ENCODE measurements around the gene CACNA2D3. TPM values are rescaled to one million over a fixed set of nuclear protein-coding genes. Genes with fewer than 3 reads are reported as not detected.

CACNA2D3 gene
- total RNA-seq, 1 donor from 2014 or later, result 0.29 TPM

GRCh38 chr3:54547051-54547450, 424.7 kb downstream of the CACNA2D3 start:
- Mint-ChIP-seq H3K4me1 (ENCODE audit: low read depth) (peaks cover 2% of the 10 kb centered on the region), H3K4me3 (ENCODE audit: low read depth) (no peak overlapping the region), H3K27ac (no peak overlapping the region), H3K9me3 (ENCODE audit: low read depth) (no peaks in the 10 kb centered on the region), H3K27me3 (peaks cover 14% of the 10 kb centered on the region), H3K36me3 (ENCODE audit: insufficient read depth) (no peaks in the 10 kb centered on the region)
- TF ChIP-seq, protein P1, sequence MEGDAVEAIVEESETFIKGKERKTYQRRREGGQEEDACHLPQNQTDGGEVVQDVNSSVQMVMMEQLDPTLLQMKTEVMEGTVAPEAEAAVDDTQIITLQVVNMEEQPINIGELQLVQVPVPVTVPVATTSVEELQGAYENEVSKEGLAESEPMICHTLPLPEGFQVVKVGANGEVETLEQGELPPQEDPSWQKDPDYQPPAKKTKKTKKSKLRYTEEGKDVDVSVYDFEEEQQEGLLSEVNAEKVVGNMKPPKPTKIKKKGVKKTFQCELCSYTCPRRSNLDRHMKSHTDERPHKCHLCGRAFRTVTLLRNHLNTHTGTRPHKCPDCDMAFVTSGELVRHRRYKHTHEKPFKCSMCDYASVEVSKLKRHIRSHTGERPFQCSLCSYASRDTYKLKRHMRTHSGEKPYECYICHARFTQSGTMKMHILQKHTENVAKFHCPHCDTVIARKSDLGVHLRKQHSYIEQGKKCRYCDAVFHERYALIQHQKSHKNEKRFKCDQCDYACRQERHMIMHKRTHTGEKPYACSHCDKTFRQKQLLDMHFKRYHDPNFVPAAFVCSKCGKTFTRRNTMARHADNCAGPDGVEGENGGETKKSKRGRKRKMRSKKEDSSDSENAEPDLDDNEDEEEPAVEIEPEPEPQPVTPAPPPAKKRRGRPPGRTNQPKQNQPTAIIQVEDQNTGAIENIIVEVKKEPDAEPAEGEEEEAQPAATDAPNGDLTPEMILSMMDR (IDR thresholded peaks at IDR 0.05; ENCODE audit: unreplicated experiment), result no peak
- no peak for DNase-seq (ENCODE audit: low spot score, unreplicated experiment)

GRCh38 chr3:54547846-54548245, 425.5 kb downstream of the CACNA2D3 start:
- H3K9me3 Mint-ChIP-seq (ENCODE audit: low read depth), result no peaks in the 10 kb centered on the region
- H3K36me3 Mint-ChIP-seq (ENCODE audit: insufficient read depth), result no peaks in the 10 kb centered on the region
- TF ChIP-seq, protein P1 (IDR thresholded peaks at IDR 0.05; ENCODE audit: unreplicated experiment), result no peak
- H3K4me3 Mint-ChIP-seq (ENCODE audit: low read depth), result no peak overlapping the region
- peaks cover 2% of the 10 kb centered on the region for H3K4me1 Mint-ChIP-seq (ENCODE audit: low read depth)
- no peak for DNase-seq (ENCODE audit: low spot score, unreplicated experiment)
- peaks cover 17% of the 10 kb centered on the region for H3K27me3 Mint-ChIP-seq
- no peak overlapping the region for H3K27ac Mint-ChIP-seq

GRCh38 chr3:54549607-54550220, 427.4 kb downstream of the CACNA2D3 start:
- Mint-ChIP-seq H3K4me1 (ENCODE audit: low read depth) (peaks cover 2% of the 10 kb centered on the region), H3K4me3 (ENCODE audit: low read depth) (no peak overlapping the region), H3K27me3 (peaks cover 22% of the 10 kb centered on the region), H3K36me3 (ENCODE audit: insufficient read depth) (no peaks in the 10 kb centered on the region), H3K27ac (no peak overlapping the region), H3K9me3 (ENCODE audit: low read depth) (no peaks in the 10 kb centered on the region)
- DNase-seq (ENCODE audit: low spot score, unreplicated experiment), result no peak
- TF ChIP-seq, protein P1 (IDR thresholded peaks at IDR 0.05; ENCODE audit: unreplicated experiment), result no peak

- peaks cover 22% of the 10 kb centered on the region for H3K27me3 Mint-ChIP-seq
- TF ChIP-seq, protein P1 (IDR thresholded peaks at IDR 0.05; ENCODE audit: unreplicated experiment), result no peak
- H3K4me1 Mint-ChIP-seq (ENCODE audit: low read depth), result peaks cover 2% of the 10 kb centered on the region
- H3K9me3 Mint-ChIP-seq (ENCODE audit: low read depth), result no peaks in the 10 kb centered on the region
- no peaks in the 10 kb centered on the region for H3K36me3 Mint-ChIP-seq (ENCODE audit: insufficient read depth)
- H3K4me3 Mint-ChIP-seq (ENCODE audit: low read depth), result no peak overlapping the region
- DNase-seq (ENCODE audit: low spot score, unreplicated experiment), result no peak
- no peak overlapping the region for H3K27ac Mint-ChIP-seq
These were observed 428.0 kb downstream of the CACNA2D3 start for GRCh38 chr3:54550221-54550977.

GRCh38 chr3:54556630-54557029, 434.3 kb downstream of the CACNA2D3 start:
- H3K9me3 Mint-ChIP-seq (ENCODE audit: low read depth), result peaks cover 6% of the 10 kb centered on the region
- H3K36me3 Mint-ChIP-seq (ENCODE audit: insufficient read depth), result no peaks in the 10 kb centered on the region
- H3K4me3 Mint-ChIP-seq (ENCODE audit: low read depth), result no peak overlapping the region
- H3K27ac Mint-ChIP-seq, result no peak overlapping the region
- H3K4me1 Mint-ChIP-seq (ENCODE audit: low read depth), result peaks cover 13% of the 10 kb centered on the region
- DNase-seq (ENCODE audit: low spot score, unreplicated experiment), result no peak
- TF ChIP-seq, protein P1 (IDR thresholded peaks at IDR 0.05; ENCODE audit: unreplicated experiment), result no peak
- peaks cover 15% of the 10 kb centered on the region for H3K27me3 Mint-ChIP-seq
